ENCODE measurements around the gene KPNB1.

KPNB1 gene

GRCh38 chr17:47649153-47649971 is at the start of gene KPNB1:
TSS of gene KPNB1 (plus strand) at chr17:47649919. CDS start at chr17:47650245, 326 bp downstream.
- DNase-seq (ENCODE audit: low spot score), result peak; percentile 96

GRCh38 chr17:47603830-47604597 is 45.7 kb upstream of the KPNB1 start:
- DNase-seq (ENCODE audit: low spot score), result no peak

GRCh38 chr17:47604598-47604927 is 45.2 kb upstream of the KPNB1 start:
- no peak for DNase-seq (ENCODE audit: low spot score)

- DNase-seq (ENCODE audit: low spot score), result no peak
Measured at GRCh38 chr17:47605011-47605410, 44.7 kb upstream of the KPNB1 start.

GRCh38 chr17:47607481-47607880 is 42.2 kb upstream of the KPNB1 start:
- no peak for DNase-seq (ENCODE audit: low spot score)

- no peak for DNase-seq (ENCODE audit: low spot score)
Measured at GRCh38 chr17:47611372-47612350, 38.1 kb upstream of the KPNB1 start.

- peak; percentile 81 for DNase-seq (ENCODE audit: low spot score)
Measured at GRCh38 chr17:47615766-47616424, 33.8 kb upstream of the KPNB1 start.

- DNase-seq (ENCODE audit: low spot score), result no peak
Measured at GRCh38 chr17:47618410-47618809, 31.3 kb upstream of the KPNB1 start.

GRCh38 chr17:47620503-47621245 is 29.0 kb upstream of the KPNB1 start:
- no peak for DNase-seq (ENCODE audit: low spot score)

- no peak for DNase-seq (ENCODE audit: low spot score)
Measured at GRCh38 chr17:47621293-47622179, 28.2 kb upstream of the KPNB1 start.

- no peak for DNase-seq (ENCODE audit: low spot score)
Measured at GRCh38 chr17:47622180-47622549, 27.6 kb upstream of the KPNB1 start.

- no peak for DNase-seq (ENCODE audit: low spot score)
Measured at GRCh38 chr17:47624727-47625068, 25.0 kb upstream of the KPNB1 start.

GRCh38 chr17:47628014-47628566 is 21.6 kb upstream of the KPNB1 start:
- no peak for DNase-seq (ENCODE audit: low spot score)

GRCh38 chr17:47629826-47630225 is 19.9 kb upstream of the KPNB1 start:
- no peak for DNase-seq (ENCODE audit: low spot score)

GRCh38 chr17:47630614-47631013 is 19.1 kb upstream of the KPNB1 start:
- no peak for DNase-seq (ENCODE audit: low spot score)

GRCh38 chr17:47632991-47633390 is 16.7 kb upstream of the KPNB1 start:
- DNase-seq (ENCODE audit: low spot score), result no peak

- no peak for DNase-seq (ENCODE audit: low spot score)
Measured at GRCh38 chr17:47633996-47634395, 15.7 kb upstream of the KPNB1 start.

GRCh38 chr17:47634870-47635269 is 14.8 kb upstream of the KPNB1 start:
- DNase-seq (ENCODE audit: low spot score), result no peak

GRCh38 chr17:47635734-47636133 is 14.0 kb upstream of the KPNB1 start:
- no peak for DNase-seq (ENCODE audit: low spot score)

Measured in hematopoietic multipotent progenitor cell treated with erythropoietin and hydrocortisone succinate and interleukin-3 and kit ligand, for 17 days (in vitro differentiated cells).